ENCODE results near the gene CD5L. TPM values are rescaled to one million over a fixed set of nuclear protein-coding genes. Genes with fewer than 3 reads are reported as not detected.

Gene CD5L
- total and polyA plus RNA-seq, 4 donors: 0.11 to 0.46 (median 0.29) TPM; not detected in 1

- no peaks in the 10 kb centered on the region for H3K9me3 ChIP-seq (ENCODE audit: control insufficient read depth, insufficient read depth, low read length)
- WGBS (ENCODE audit: insufficient coverage): 100% methylated on average over 1 of the region's 1 CpG
- H3K36me3 ChIP-seq (ENCODE audit: control insufficient read depth, insufficient read depth, low read length): no peaks in the 10 kb centered on the region
- no peak overlapping the region for H3K4me3 ChIP-seq (ENCODE audit: low read depth, low read length)
- H3K27ac ChIP-seq (ENCODE audit: low read depth, low read length): no peak overlapping the region
- H3K4me1 ChIP-seq (ENCODE audit: control insufficient read depth, insufficient read depth, low read length): no peaks in the 10 kb centered on the region
- H3K27me3 ChIP-seq (ENCODE audit: control insufficient read depth, insufficient read depth, low read length): no peaks in the 10 kb centered on the region
- no peak for DNase-seq (ENCODE audit: low read depth in 4 of 6, low spot score in 6 of 6)
Observed at GRCh38 chr1:157782931-157783330, 58.7 kb downstream of the CD5L start.

DNA sequence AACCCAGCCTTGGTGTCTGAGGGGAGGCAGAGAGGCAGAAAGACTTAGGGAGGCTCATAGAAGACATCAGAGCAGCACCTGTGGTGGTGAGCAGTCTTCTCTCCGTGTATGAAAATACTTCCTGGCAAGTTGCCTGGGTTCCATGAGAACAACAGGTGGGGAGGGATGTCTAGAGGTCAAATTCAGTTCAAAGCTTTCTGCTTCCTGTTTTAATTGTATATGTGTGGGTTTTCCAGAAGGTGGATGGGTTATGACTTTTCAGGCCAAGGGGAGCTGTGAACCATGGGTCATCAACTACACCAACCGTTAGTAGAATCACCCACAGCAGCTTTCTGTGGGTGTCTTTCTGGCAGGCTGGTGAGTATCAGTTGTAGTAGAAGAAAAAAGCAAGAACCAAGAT lies 60.6 kb downstream of the CD5L start:
- Histone ChIP-seq H3K36me3 (ENCODE audit: control insufficient read depth, insufficient read depth, low read length) (no peaks in the 10 kb centered on the region), H3K27ac (ENCODE audit: low read depth, low read length) (no peak overlapping the region), H3K9me3 (ENCODE audit: control insufficient read depth, insufficient read depth, low read length) (no peaks in the 10 kb centered on the region), H3K4me1 (ENCODE audit: control insufficient read depth, insufficient read depth, low read length) (no peaks in the 10 kb centered on the region), H3K4me3 (ENCODE audit: low read depth, low read length) (no peak overlapping the region), H3K27me3 (ENCODE audit: control insufficient read depth, insufficient read depth, low read length) (no peaks in the 10 kb centered on the region)
- 33% methylated on average over 1 of the region's 2 CpGs for WGBS (ENCODE audit: insufficient coverage)
- DNase-seq (ENCODE audit: low read depth in 4 of 6, low spot score in 6 of 6): no peak

Small RNA genes within 50 kb of the gene (small RNA-seq; reads per million reads assigned to genes)
- gene MRPS21P2 (ENCODE audit: low replicate concordance): not detected

Other genes starting within 250 kb of the CD5L start
- gene FCRL4, start 243.7 kb downstream of the CD5L start, total RNA-seq: not detected
- gene FCRL4, start 243.7 kb downstream of the CD5L start, polyA plus RNA-seq (ENCODE audit: insufficient read length in 2 of 2): not detected
- gene FCRL3, start 141.0 kb downstream of the CD5L start, total RNA-seq: under 1 TPM in 1 of 2 donors, not detected in 1; under 0.01 TPM
- gene FCRL3, start 141.0 kb downstream of the CD5L start, polyA plus RNA-seq (ENCODE audit: insufficient read length in 2 of 2): not detected
- under 1 TPM in 1 of 2 donors, not detected in 1; 0.20 TPM for gene FCRL2, start 64.7 kb downstream of the CD5L start, total RNA-seq
- not detected for gene FCRL2, start 64.7 kb downstream of the CD5L start, polyA plus RNA-seq (ENCODE audit: insufficient read length in 2 of 2)
- gene FCRL1, start 21.7 kb downstream of the CD5L start, total RNA-seq: 1 to 10 TPM in 1 of 2 donors, under 1 TPM in 1; 0.06 to 2.1 TPM
- under 1 TPM; 0.08 to 0.27 TPM for gene FCRL1, start 21.7 kb downstream of the CD5L start, polyA plus RNA-seq (ENCODE audit: insufficient read length in 2 of 2)
- 10 to 100 TPM; 29.0 to 40.2 TPM for gene KIRREL1, start 151.8 kb upstream of the CD5L start, total RNA-seq
- gene KIRREL1, start 151.8 kb upstream of the CD5L start, polyA plus RNA-seq (ENCODE audit: insufficient read length in 2 of 2): 10 to 100 TPM; 21.6 to 29.4 TPM